HG02623 (cell line): ENCODE data around the gene DUSP22.
"Not testable (repeated sequence)": the region's sequence is repeated elsewhere in the genome, so short reads cannot be mapped to it uniquely, and the experiment has no call there.

ENCODE experiments used
- ATAC-seq: cut with Tn5 transposase; IDR thresholded peaks from one replicate; pipeline ENCODE4 v1.9.1; 2021; ENCODE audit warnings: moderate library complexity; ENCODE audit not compliant: unreplicated experiment

DUSP22 gene

GRCh38 chr6:377641-378020 lies 85.3 kb downstream of the DUSP22 start:
- not testable (repeated sequence) for ATAC-seq

- ATAC-seq: no peak
Measured at GRCh38 chr6:378090-378957, 86.0 kb downstream of the DUSP22 start.

- no peak for ATAC-seq
Measured at GRCh38 chr6:378958-379409, 86.7 kb downstream of the DUSP22 start.

- ATAC-seq: peak; percentile 36
Measured at GRCh38 chr6:379410-380181, 87.3 kb downstream of the DUSP22 start.

- no peak for ATAC-seq
Measured at GRCh38 chr6:380234-381218, 88.2 kb downstream of the DUSP22 start.

GRCh38 chr6:381742-382461 lies 89.6 kb downstream of the DUSP22 start:
- no peak for ATAC-seq

- no peak for ATAC-seq
Measured at GRCh38 chr6:382883-383810, 90.9 kb downstream of the DUSP22 start.

- no peak for ATAC-seq
Measured at GRCh38 chr6:383856-384255, 91.6 kb downstream of the DUSP22 start.

GRCh38 chr6:384898-385297 lies 92.6 kb downstream of the DUSP22 start:
- no peak for ATAC-seq

GRCh38 chr6:385614-386013 lies 93.3 kb downstream of the DUSP22 start:
- ATAC-seq: no peak

- ATAC-seq: no peak
Measured at GRCh38 chr6:386688-387266, 94.5 kb downstream of the DUSP22 start.

- ATAC-seq: no peak
Measured at GRCh38 chr6:387293-387741, 95.0 kb downstream of the DUSP22 start.

GRCh38 chr6:388202-388903 lies 96.1 kb downstream of the DUSP22 start:
- no peak for ATAC-seq

GRCh38 chr6:389143-389542 lies 96.9 kb downstream of the DUSP22 start:
- no peak for ATAC-seq

- no peak for ATAC-seq
Measured at GRCh38 chr6:389622-390021, 97.3 kb downstream of the DUSP22 start.

- peak; percentile 14 for ATAC-seq
Measured at GRCh38 chr6:390914-391558, 98.7 kb downstream of the DUSP22 start.
